HCT116 (cell line): ENCODE results near the gene FBXO8. TPM values are rescaled to one million over a fixed set of nuclear protein-coding genes. Genes with fewer than 3 reads are reported as not detected.

Experiments used
- ATAC-seq: fragments of 200-7000 bp; cut with Tn5 transposase; 2 replicates; pipeline ENCODE4 v1.9.1; 2020; ENCODE audit warnings: mild to moderate bottlenecking, moderate library complexity
- BruUV-seq: library from RNA; stranded (reverse); fragments of 400-500 nt; replicated peaks from 2 replicates; lab custom pipeline; 2021; lab: Mats Ljungman, UMichigan
- CTCF ChIA-PET: fragments of 300-600 bp; sonication (Branson Sonifier 250); formaldehyde crosslinking; loops from one replicate; lab custom pipeline; 2021; ENCODE audit warnings: antibody characterized with exemption; lab: Charles Lee
- POLR2A ChIA-PET: fragments of 300-600, 350-600 bp; sonication (Branson Sonifier 250); formaldehyde crosslinking; loops from one replicate; lab custom pipeline; 2021; ENCODE audit warnings: antibody characterized with exemption; lab: Charles Lee
- RAD21 ChIA-PET, 2 experiments: fragments of 300-600 bp; sonication (Branson Sonifier 250); formaldehyde crosslinking; loops; one replicate each; lab custom pipeline; 2023; ENCODE audit warnings: low total read pairs in 2 of 2; ENCODE audit not compliant: uncharacterized antibody in 2 of 2, unreplicated experiment in 2 of 2, low non-redundant PET in 1 of 2; lab: Charles Lee
- DNase-seq: peaks from one replicate; pipeline ENCODE4 v3.0.0-alpha.2; 2010; ENCODE audit warnings: low read depth, low spot score
- H2AFZ ChIP-seq: fragments of 200-600 bp; shearing (Covaris generic), sonication (generic); 2 replicates; pipeline ENCODE4 v1.6.1; 2017; ENCODE audit warnings: low read depth, mixed run types, mixed read lengths, antibody characterized with exemption, low read length; ENCODE audit not compliant: poor library complexity, severe bottlenecking
- H3K27ac ChIP-seq: 2 replicates; pipeline ENCODE4 v1.5.1; 2012; ENCODE audit warnings: low read depth, low read length
- H3K27me3 ChIP-seq: fragments of 200-600 bp; sonication (generic); 2 replicates; pipeline ENCODE4 v1.6.1; 2016; ENCODE audit warnings: mixed run types, low read length, mixed read lengths; ENCODE audit not compliant: insufficient read depth
- H3K36me3 ChIP-seq, 2 experiments: fragments of 200-500 bp in 1 of 2; fragments of 200-600 bp in 1 of 2; sonication (Bioruptor generic) in 1 of 2; sonication (generic) in 1 of 2; 2 replicates each; pipeline versions ENCODE4 v1.5.1 to v1.6.1; 2014 to 2016; ENCODE audit warnings: low read length in 2 of 2, inconsistent platforms in 1 of 2, mixed read lengths in 1 of 2, mixed run types in 1 of 2; ENCODE audit not compliant: insufficient read depth in 2 of 2, control insufficient read depth in 1 of 2
- H3K4me1 ChIP-seq, 2 experiments: fragments of 200-600 bp in 1 of 2; sonication (generic) in 1 of 2; 2 replicates each; pipeline versions ENCODE4 v1.5.1 to v1.6.1; 2012 to 2017; ENCODE audit warnings: low read length in 2 of 2, inconsistent platforms in 1 of 2, mild to moderate bottlenecking in 1 of 2, mixed read lengths in 1 of 2, mixed run types in 1 of 2, moderate library complexity in 1 of 2; ENCODE audit not compliant: insufficient read depth in 2 of 2, control insufficient read depth in 1 of 2
- H3K4me2 ChIP-seq: fragments of 200-600 bp; sonication (generic); 2 replicates; pipeline ENCODE4 v1.6.1; 2017; ENCODE audit warnings: mixed run types, low read length, mixed read lengths
- H3K4me3 ChIP-seq, 2 experiments: fragments of 200-600 bp in 1 of 2; sonication (generic) in 1 of 2; replicated peaks in 1 of 2; 2 replicates each; pipeline ENCODE4 v1.5.1; 2011 to 2016; ENCODE audit warnings: low read length in 2 of 2, control low read depth in 1 of 2, low read depth in 1 of 2, mild to moderate bottlenecking in 1 of 2, mixed read lengths in 1 of 2, mixed run types in 1 of 2
- H3K79me2 ChIP-seq: fragments of 200-600 bp; sonication (generic); 2 replicates; pipeline ENCODE4 v1.6.1; 2017; ENCODE audit warnings: mild to moderate bottlenecking, mixed run types, low read length, moderate library complexity, mixed read lengths; ENCODE audit not compliant: insufficient read depth
- H3K9ac ChIP-seq: fragments of 200-600 bp; sonication (generic); 2 replicates; pipeline ENCODE4 v1.6.1; 2016; ENCODE audit warnings: low read length, mixed read lengths
- H3K9me2 ChIP-seq: fragments of 200-600 bp; sonication (generic), shearing (Covaris generic); 2 replicates; pipeline ENCODE4 v1.6.1; 2017; ENCODE audit warnings: mixed run types, mild to moderate bottlenecking, moderate library complexity; ENCODE audit not compliant: insufficient read depth
- H3K9me3 ChIP-seq, 2 experiments: fragments of 200-500 bp in 1 of 2; fragments of 200-600 bp in 1 of 2; sonication (Bioruptor generic) in 1 of 2; sonication (generic) in 1 of 2; 2 replicates each; pipeline ENCODE4 v1.6.1; 2014 to 2017; ENCODE audit warnings: low read length in 2 of 2, mixed read lengths in 2 of 2, inconsistent platforms in 1 of 2, low read depth in 1 of 2, mild to moderate bottlenecking in 1 of 2, mixed run types in 1 of 2, moderate library complexity in 1 of 2; ENCODE audit not compliant: control insufficient read depth in 1 of 2, insufficient read depth in 1 of 2
- H4K20me1 ChIP-seq: fragments of 200-600 bp; sonication (generic), shearing (Covaris generic); 2 replicates; pipeline ENCODE4 v1.6.1; 2017; ENCODE audit warnings: mixed run types, mild to moderate bottlenecking, moderate library complexity; ENCODE audit not compliant: insufficient read depth
- CBX3 ChIP-seq: IDR thresholded peaks from 2 replicates; pipeline ENCODE4 v1.6.1; 2012; ENCODE audit warnings: low read depth
- CTCF ChIP-seq, 3 experiments: fragments of 200-600 bp in 1 of 3; sonication (generic) in 1 of 3; IDR thresholded peaks in 2 of 3; conservative IDR thresholded peaks in 1 of 3; 2 replicates each; pipeline ENCODE4 v1.5.1; 2012 to 2017; ENCODE audit warnings: low read depth in 2 of 3, low read length in 2 of 3, antibody characterized with exemption in 1 of 3, borderline replicate concordance in 1 of 3, control low read depth in 1 of 3, mild to moderate bottlenecking in 1 of 3, mixed read lengths in 1 of 3, mixed run types in 1 of 3, moderate library complexity in 1 of 3; ENCODE audit not compliant: insufficient read depth in 1 of 3
- EGR1 ChIP-seq: IDR thresholded peaks from 2 replicates; pipeline ENCODE4 v1.6.1; 2012; ENCODE audit warnings: low read depth
- ELF1 ChIP-seq: IDR thresholded peaks from 2 replicates; pipeline ENCODE4 v1.6.1; 2012; ENCODE audit warnings: low read depth, borderline replicate concordance
- EZH2 ChIP-seq: fragments of 200-600 bp; sonication (generic); IDR thresholded peaks from 2 replicates; pipeline ENCODE4 v1.6.1; 2017; ENCODE audit warnings: antibody characterized with exemption, mixed run types
- EZH2phosphoT487 ChIP-seq: fragments of 200-600 bp; IDR thresholded peaks from 2 replicates; pipeline ENCODE4 v1.6.1; 2018; ENCODE audit warnings: antibody characterized with exemption, borderline replicate concordance
- FOSL1 ChIP-seq: IDR thresholded peaks from 2 replicates; pipeline ENCODE4 v1.6.1; 2012; ENCODE audit warnings: low read depth
- JUND ChIP-seq: IDR thresholded peaks from 2 replicates; pipeline ENCODE4 v1.6.1; 2012
- RAD21 ChIP-seq: IDR thresholded peaks from 2 replicates; pipeline ENCODE4 v1.6.1; 2012; ENCODE audit warnings: low read depth, mild to moderate bottlenecking
- SIN3A ChIP-seq: IDR thresholded peaks from 2 replicates; pipeline ENCODE4 v1.6.1; 2012; ENCODE audit warnings: low read depth
- SRF ChIP-seq: IDR thresholded peaks from 2 replicates; pipeline ENCODE4 v1.6.1; 2012; ENCODE audit warnings: low read depth
- ZFX ChIP-seq: fragments of 450-650 bp; IDR thresholded peaks from 2 replicates; pipeline ENCODE4 v1.6.1; 2017
- intact Hi-C: fragments of 100-400 bp; cut with micrococcal nuclease; formaldehyde crosslinking; loops from 2 replicates; pipeline ENCODE4 v1.10.0; 2022
- total RNA-seq: library from RNA; stranded (reverse); gene quantifications from one replicate; pipeline ENCODE4 v1.2.1, GENCODE V29; 2021; ENCODE audit not compliant: unreplicated experiment
- TF ChIP-seq, protein P1 (sequence below): IDR thresholded peaks from 2 replicates; pipeline ENCODE4 v1.6.1; 2012; ENCODE audit warnings: low read depth
- TF ChIP-seq, protein P2 (sequence below): IDR thresholded peaks from 2 replicates; pipeline ENCODE4 v1.6.1; 2012
- TF ChIP-seq, protein P3 (sequence below): IDR thresholded peaks from 2 replicates; pipeline ENCODE4 v1.6.1; 2012

Gene FBXO8
- total RNA-seq, 1 experiment from 2014 or later: 13.0 TPM

DNA sequence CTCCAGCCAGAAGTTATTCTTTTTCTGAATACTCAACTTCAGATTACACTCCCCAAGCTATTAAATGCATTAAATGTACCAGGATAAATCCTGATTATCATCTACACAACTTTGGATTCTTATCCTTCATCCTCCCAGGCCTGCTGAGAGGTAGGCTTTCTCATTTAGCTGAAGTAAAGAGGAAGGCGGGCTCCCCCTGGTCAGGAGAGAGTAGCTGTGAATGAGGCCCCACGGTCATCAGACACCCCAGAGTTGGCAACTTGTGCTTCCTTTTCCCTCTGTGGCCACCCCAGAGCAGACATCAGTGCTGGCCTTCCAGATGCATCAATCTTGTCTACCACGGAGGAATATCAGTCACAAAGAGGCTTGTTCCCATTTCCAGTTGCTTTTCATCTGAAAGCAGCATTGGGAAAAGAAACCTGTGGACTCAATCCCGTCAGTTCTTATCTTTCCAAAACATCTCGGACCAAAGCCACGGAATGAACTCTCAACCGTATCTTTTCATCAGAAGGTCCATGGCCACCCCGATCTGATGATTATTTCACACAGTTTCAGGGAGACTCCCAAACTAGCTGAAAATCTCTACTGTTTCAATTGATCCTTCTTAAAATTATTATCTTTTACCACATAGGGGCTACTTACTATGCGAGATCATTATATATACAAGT lies 79.2 kb downstream of the FBXO8 start:
- CTCF ChIA-PET: no interaction called here
- no TSS peak for BruUV-seq

DNA sequence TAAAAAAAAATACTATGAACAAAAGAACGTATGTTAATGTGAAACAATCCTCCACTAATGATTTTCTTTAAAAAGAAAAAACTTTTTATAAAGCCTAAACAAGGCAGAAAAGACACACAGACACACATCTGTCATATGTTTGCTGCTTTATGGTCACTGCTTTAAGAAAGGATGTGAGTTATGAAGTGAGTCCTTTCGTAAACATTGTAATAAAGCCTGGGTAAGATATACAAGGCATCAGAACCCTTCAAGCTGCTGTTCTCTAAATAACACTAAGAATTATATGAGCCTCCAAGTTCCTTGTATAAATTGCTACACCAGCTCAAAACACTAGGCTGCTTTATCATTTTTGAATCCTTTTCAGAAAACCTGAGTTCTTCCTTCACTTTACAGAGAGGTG lies 81.6 kb downstream of the FBXO8 start:
- H4K20me1 ChIP-seq: no peaks in the 10 kb centered on the region
- intact Hi-C loops: no loop called here
- DNase-seq: no peak
- H3K4me3 ChIP-seq: no peak overlapping the region
- H3K27ac ChIP-seq: no peak overlapping the region
- BruUV-seq: no TSS peak
- H3K27me3 ChIP-seq: peaks cover 40% of the 10 kb centered on the region
- no peaks in the 10 kb centered on the region for H3K36me3 ChIP-seq
- H3K4me2 ChIP-seq: no peak overlapping the region
- no peak overlapping the region for H2AFZ ChIP-seq
- POLR2A ChIA-PET: no interaction called here
- H3K79me2 ChIP-seq: no peaks in the 10 kb centered on the region
- H3K9ac ChIP-seq: no peak overlapping the region
- H3K9me2 ChIP-seq: no peaks in the 10 kb centered on the region
- RAD21 ChIA-PET: no interaction called here
- H3K4me1 ChIP-seq: no peaks in the 10 kb centered on the region
- CTCF ChIA-PET: no interaction called here
- no peak for ATAC-seq
- H3K9me3 ChIP-seq: no peaks in the 10 kb centered on the region
- TF ChIP-seq EGR1: no peak
- TF ChIP-seq SRF: no peak
- no peak for TF ChIP-seq JUND
- no peak for TF ChIP-seq FOSL1
- TF ChIP-seq EZH2: no peak
- no peak for TF ChIP-seq ELF1
- no peak for TF ChIP-seq ZFX
- TF ChIP-seq CBX3: no peak
- TF ChIP-seq RAD21: no peak
- TF ChIP-seq, protein P1, sequence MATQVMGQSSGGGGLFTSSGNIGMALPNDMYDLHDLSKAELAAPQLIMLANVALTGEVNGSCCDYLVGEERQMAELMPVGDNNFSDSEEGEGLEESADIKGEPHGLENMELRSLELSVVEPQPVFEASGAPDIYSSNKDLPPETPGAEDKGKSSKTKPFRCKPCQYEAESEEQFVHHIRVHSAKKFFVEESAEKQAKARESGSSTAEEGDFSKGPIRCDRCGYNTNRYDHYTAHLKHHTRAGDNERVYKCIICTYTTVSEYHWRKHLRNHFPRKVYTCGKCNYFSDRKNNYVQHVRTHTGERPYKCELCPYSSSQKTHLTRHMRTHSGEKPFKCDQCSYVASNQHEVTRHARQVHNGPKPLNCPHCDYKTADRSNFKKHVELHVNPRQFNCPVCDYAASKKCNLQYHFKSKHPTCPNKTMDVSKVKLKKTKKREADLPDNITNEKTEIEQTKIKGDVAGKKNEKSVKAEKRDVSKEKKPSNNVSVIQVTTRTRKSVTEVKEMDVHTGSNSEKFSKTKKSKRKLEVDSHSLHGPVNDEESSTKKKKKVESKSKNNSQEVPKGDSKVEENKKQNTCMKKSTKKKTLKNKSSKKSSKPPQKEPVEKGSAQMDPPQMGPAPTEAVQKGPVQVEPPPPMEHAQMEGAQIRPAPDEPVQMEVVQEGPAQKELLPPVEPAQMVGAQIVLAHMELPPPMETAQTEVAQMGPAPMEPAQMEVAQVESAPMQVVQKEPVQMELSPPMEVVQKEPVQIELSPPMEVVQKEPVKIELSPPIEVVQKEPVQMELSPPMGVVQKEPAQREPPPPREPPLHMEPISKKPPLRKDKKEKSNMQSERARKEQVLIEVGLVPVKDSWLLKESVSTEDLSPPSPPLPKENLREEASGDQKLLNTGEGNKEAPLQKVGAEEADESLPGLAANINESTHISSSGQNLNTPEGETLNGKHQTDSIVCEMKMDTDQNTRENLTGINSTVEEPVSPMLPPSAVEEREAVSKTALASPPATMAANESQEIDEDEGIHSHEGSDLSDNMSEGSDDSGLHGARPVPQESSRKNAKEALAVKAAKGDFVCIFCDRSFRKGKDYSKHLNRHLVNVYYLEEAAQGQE: no peak
- no peak for TF ChIP-seq CTCF (IDR thresholded peaks at IDR 0.05 in 2 of 3, conservative IDR thresholded peaks at IDR 0.05 in 1 of 3; ENCODE audit: borderline replicate concordance in 1 of 3, insufficient read depth in 1 of 3, low read depth in 2 of 3, low read length in 2 of 3)
- TF ChIP-seq, protein P2, sequence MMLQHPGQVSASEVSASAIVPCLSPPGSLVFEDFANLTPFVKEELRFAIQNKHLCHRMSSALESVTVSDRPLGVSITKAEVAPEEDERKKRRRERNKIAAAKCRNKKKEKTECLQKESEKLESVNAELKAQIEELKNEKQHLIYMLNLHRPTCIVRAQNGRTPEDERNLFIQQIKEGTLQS: no peak
- TF ChIP-seq, protein P3, sequence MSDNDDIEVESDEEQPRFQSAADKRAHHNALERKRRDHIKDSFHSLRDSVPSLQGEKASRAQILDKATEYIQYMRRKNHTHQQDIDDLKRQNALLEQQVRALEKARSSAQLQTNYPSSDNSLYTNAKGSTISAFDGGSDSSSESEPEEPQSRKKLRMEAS: no peak
- TF ChIP-seq EZH2phosphoT487: no peak
- no peak for TF ChIP-seq SIN3A

More for the DNA sequence above, 79.2 kb downstream of the FBXO8 start:
- H3K9ac ChIP-seq: no peak overlapping the region
- H3K27ac ChIP-seq: no peak overlapping the region
- ChIA-PET RAD21 (no interaction called here), POLR2A (no interaction called here)
- intact Hi-C loops: no loop called here
- H3K79me2 ChIP-seq: no peaks in the 10 kb centered on the region
- TF ChIP-seq SIN3A: no peak
- TF ChIP-seq EZH2: no peak
- TF ChIP-seq CBX3: no peak
- TF ChIP-seq ZFX: no peak
- no peak for TF ChIP-seq JUND
- no peak for TF ChIP-seq EGR1
- H3K36me3 ChIP-seq: no peaks in the 10 kb centered on the region
- no peaks in the 10 kb centered on the region for H3K4me1 ChIP-seq
- no peak overlapping the region for H2AFZ ChIP-seq
- H3K4me3 ChIP-seq: no peak overlapping the region
- no peak for ATAC-seq
- H3K27me3 ChIP-seq: peaks cover 24% of the 10 kb centered on the region
- no peaks in the 10 kb centered on the region for H4K20me1 ChIP-seq
- H3K4me2 ChIP-seq: no peak overlapping the region
- H3K9me2 ChIP-seq: no peaks in the 10 kb centered on the region
- no peaks in the 10 kb centered on the region for H3K9me3 ChIP-seq
- no peak for DNase-seq
